Measurements from ENCODE around the gene NAV3.

DNA sequence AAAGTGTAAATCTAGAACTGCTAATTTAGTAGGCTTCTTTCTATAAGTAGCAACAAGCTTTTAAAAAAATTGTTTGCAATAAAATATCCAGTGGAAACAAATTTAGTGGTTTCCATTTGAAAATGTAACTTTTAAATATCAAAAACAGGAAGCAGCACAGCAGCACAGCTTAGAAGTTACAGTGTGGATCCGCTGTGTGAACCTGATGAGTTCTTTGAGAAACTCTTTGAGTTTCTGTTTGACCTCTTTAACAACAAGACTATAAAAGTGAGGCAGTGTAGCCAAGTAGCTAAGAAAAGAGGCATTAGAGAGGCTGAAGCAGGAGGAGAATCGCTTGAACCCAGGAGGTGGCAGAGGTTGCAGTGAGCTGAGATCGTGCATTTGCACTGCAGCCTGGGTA is 178.3 kb downstream of the NAV3 start:
- TF ChIP-seq EZH2 (IDR thresholded peaks at IDR 0.05; ENCODE audit: low read length, unreplicated experiment), result no peak
- TF ChIP-seq, protein P1, sequence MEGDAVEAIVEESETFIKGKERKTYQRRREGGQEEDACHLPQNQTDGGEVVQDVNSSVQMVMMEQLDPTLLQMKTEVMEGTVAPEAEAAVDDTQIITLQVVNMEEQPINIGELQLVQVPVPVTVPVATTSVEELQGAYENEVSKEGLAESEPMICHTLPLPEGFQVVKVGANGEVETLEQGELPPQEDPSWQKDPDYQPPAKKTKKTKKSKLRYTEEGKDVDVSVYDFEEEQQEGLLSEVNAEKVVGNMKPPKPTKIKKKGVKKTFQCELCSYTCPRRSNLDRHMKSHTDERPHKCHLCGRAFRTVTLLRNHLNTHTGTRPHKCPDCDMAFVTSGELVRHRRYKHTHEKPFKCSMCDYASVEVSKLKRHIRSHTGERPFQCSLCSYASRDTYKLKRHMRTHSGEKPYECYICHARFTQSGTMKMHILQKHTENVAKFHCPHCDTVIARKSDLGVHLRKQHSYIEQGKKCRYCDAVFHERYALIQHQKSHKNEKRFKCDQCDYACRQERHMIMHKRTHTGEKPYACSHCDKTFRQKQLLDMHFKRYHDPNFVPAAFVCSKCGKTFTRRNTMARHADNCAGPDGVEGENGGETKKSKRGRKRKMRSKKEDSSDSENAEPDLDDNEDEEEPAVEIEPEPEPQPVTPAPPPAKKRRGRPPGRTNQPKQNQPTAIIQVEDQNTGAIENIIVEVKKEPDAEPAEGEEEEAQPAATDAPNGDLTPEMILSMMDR (conservative IDR thresholded peaks at IDR 0.05; ENCODE audit: low read depth, low read length), result no peak

All from PC-3 (cell line).